Measurements from ENCODE around the gene PARM1. TPM values are rescaled to one million over a fixed set of nuclear protein-coding genes. Genes with fewer than 3 reads are reported as not detected.
A peak's percentile ranks its signal among the peaks of the same experiment; 100 is the strongest.

The PARM1 gene
- total and polyA plus RNA-seq, 3 experiments from 2014 or later, result not detected

DNA sequence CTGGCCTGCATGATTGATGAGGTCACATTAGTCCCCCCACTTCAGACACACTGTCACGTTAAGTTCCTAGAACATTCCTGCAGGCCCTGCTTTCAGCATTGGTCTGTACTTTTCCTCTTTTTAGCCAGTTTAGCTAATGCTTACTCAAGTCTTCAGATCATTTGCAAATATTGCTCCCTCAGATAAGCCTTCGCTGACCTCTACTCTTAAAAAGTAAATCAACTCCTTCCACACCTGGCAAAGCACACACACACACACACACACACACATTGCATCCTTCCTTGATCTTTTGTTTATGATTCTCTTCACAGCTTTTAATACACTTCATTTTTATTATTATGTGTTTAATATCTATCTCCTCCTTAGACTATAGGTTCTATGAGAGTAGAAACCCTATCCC, 31.4 kb downstream of the PARM1 start:
- peaks cover 9 to 15% (median 11%) of the 10 kb centered on the region in 5 donors for H3K9me3 Mint-ChIP-seq
- no peak overlapping the region for H3K27ac Mint-ChIP-seq
- H3K27me3 Mint-ChIP-seq, result no peaks in the 10 kb centered on the region
- Histone ChIP-seq H3K4me3 (ENCODE audit: low read length) (no peak overlapping the region), H3K36me3 (ENCODE audit: insufficient read depth, low read length) (no peaks in the 10 kb centered on the region), H3K4me1 (ENCODE audit: insufficient read depth, low read length) (no peaks in the 10 kb centered on the region), H3K27me3 (ENCODE audit: insufficient read depth, low read length, poor library complexity, severe bottlenecking) (no peaks in the 10 kb centered on the region), H3K9me3 (ENCODE audit: low read length) (no peaks in the 10 kb centered on the region), H3K27ac (ENCODE audit: low read depth, low read length) (no peak overlapping the region)
- DNase-seq, result no peak
- no peaks in the 10 kb centered on the region for H3K36me3 Mint-ChIP-seq
- CTCF ChIA-PET, result no interaction called here
- no peaks in the 10 kb centered on the region for H3K4me1 Mint-ChIP-seq
- POLR2A ChIA-PET, result no interaction called here
- no peak overlapping the region for H3K4me3 Mint-ChIP-seq

GRCh38 chr4:74967324-74967723, 34.4 kb downstream of the PARM1 start:
- no peak overlapping the region for H3K27ac Mint-ChIP-seq
- no peaks in the 10 kb centered on the region for H3K27me3 Mint-ChIP-seq
- no peaks in the 10 kb centered on the region for H3K27me3 ChIP-seq (ENCODE audit: insufficient read depth, low read length, poor library complexity, severe bottlenecking)
- no peak overlapping the region for H3K4me3 ChIP-seq (ENCODE audit: low read length)
- ChIA-PET POLR2A (no interaction called here), CTCF (no interaction called here)
- no peaks in the 10 kb centered on the region for H3K4me1 Mint-ChIP-seq
- no peak for DNase-seq
- H3K9me3 ChIP-seq (ENCODE audit: low read length), result no peaks in the 10 kb centered on the region
- H3K4me1 ChIP-seq (ENCODE audit: insufficient read depth, low read length), result no peaks in the 10 kb centered on the region
- H3K36me3 Mint-ChIP-seq, result no peaks in the 10 kb centered on the region
- no peak overlapping the region for H3K27ac ChIP-seq (ENCODE audit: low read depth, low read length)
- H3K36me3 ChIP-seq (ENCODE audit: insufficient read depth, low read length), result no peaks in the 10 kb centered on the region
- H3K9me3 Mint-ChIP-seq, result peaks cover 0 to 3% (median 2%) of the 10 kb centered on the region in 5 donors
- H3K4me3 Mint-ChIP-seq, result no peak overlapping the region

- Histone ChIP-seq H3K4me3 (ENCODE audit: low read length) (no peak overlapping the region), H3K27me3 (ENCODE audit: insufficient read depth, low read length, poor library complexity, severe bottlenecking) (no peaks in the 10 kb centered on the region), H3K9me3 (ENCODE audit: low read length) (no peaks in the 10 kb centered on the region), H3K27ac (ENCODE audit: low read depth, low read length) (no peak overlapping the region), H3K36me3 (ENCODE audit: insufficient read depth, low read length) (no peaks in the 10 kb centered on the region), H3K4me1 (ENCODE audit: insufficient read depth, low read length) (no peaks in the 10 kb centered on the region)
- Mint-ChIP-seq H3K4me1 (no peaks in the 10 kb centered on the region), H3K4me3 (no peak overlapping the region), H3K27me3 (peaks cover 0 to 1% of the 10 kb centered on the region in 2 donors), H3K27ac (no peak overlapping the region), H3K9me3 (peaks cover 0 to 3% (median 0%) of the 10 kb centered on the region in 5 donors), H3K36me3 (no peaks in the 10 kb centered on the region)
- CTCF ChIA-PET, result no interaction called here
- DNase-seq, result no peak
- POLR2A ChIA-PET, result no interaction called here
These were observed 35.7 kb downstream of the PARM1 start for GRCh38 chr4:74968456-74969164.

- Histone ChIP-seq H3K9me3 (ENCODE audit: low read length) (no peaks in the 10 kb centered on the region), H3K27me3 (ENCODE audit: insufficient read depth, low read length, poor library complexity, severe bottlenecking) (no peaks in the 10 kb centered on the region), H3K4me1 (ENCODE audit: insufficient read depth, low read length) (no peaks in the 10 kb centered on the region), H3K4me3 (ENCODE audit: low read length) (no peak overlapping the region), H3K27ac (ENCODE audit: low read depth, low read length) (no peak overlapping the region), H3K36me3 (ENCODE audit: insufficient read depth, low read length) (no peaks in the 10 kb centered on the region)
- Mint-ChIP-seq H3K27me3 (peaks cover 0 to 1% of the 10 kb centered on the region in 2 donors), H3K4me1 (no peaks in the 10 kb centered on the region), H3K36me3 (no peaks in the 10 kb centered on the region), H3K4me3 (no peak overlapping the region), H3K27ac (no peak overlapping the region), H3K9me3 (peaks cover 0 to 5% (median 0%) of the 10 kb centered on the region in 5 donors)
- ChIA-PET POLR2A (no interaction called here), CTCF (no interaction called here)
- DNase-seq, result no peak
These were observed 36.9 kb downstream of the PARM1 start for GRCh38 chr4:74969507-74970474.

DNA sequence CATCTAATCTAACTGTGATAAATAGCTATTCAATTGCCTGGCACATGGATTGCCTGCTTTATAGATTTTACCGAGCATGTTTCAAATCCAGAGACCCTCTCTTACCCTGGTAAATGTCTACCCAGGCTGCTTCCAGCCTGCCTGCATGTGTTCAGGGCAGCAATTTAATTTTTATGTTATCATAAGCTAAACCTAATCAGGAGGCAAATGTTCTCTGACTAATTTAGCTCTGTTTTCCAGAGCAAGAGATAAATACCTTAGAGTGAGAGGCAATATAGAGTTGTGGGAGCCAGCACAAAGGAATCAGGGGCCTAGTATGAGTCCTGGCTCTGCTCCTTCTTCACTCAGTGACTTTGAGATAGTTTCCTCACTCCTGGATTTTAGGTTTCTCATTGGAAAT, 37.7 kb downstream of the PARM1 start:
- POLR2A ChIA-PET, result no interaction called here
- no peak overlapping the region for H3K4me3 Mint-ChIP-seq
- peaks cover 0 to 1% of the 10 kb centered on the region in 2 donors for H3K27me3 Mint-ChIP-seq
- peaks cover 0 to 5% (median 0%) of the 10 kb centered on the region in 5 donors for H3K9me3 Mint-ChIP-seq
- DNase-seq, result no peak
- no peaks in the 10 kb centered on the region for H3K4me1 ChIP-seq (ENCODE audit: insufficient read depth, low read length)
- H3K36me3 ChIP-seq (ENCODE audit: insufficient read depth, low read length), result no peaks in the 10 kb centered on the region
- H3K4me1 Mint-ChIP-seq, result no peaks in the 10 kb centered on the region
- H3K4me3 ChIP-seq (ENCODE audit: low read length), result no peak overlapping the region
- no peaks in the 10 kb centered on the region for H3K27me3 ChIP-seq (ENCODE audit: insufficient read depth, low read length, poor library complexity, severe bottlenecking)
- H3K9me3 ChIP-seq (ENCODE audit: low read length), result no peaks in the 10 kb centered on the region
- CTCF ChIA-PET, result no interaction called here
- H3K27ac Mint-ChIP-seq, result no peak overlapping the region
- no peaks in the 10 kb centered on the region for H3K36me3 Mint-ChIP-seq
- H3K27ac ChIP-seq (ENCODE audit: low read depth, low read length), result no peak overlapping the region

- Histone ChIP-seq H3K4me3 (ENCODE audit: low read length) (no peak overlapping the region), H3K27me3 (ENCODE audit: insufficient read depth, low read length, poor library complexity, severe bottlenecking) (no peaks in the 10 kb centered on the region), H3K36me3 (ENCODE audit: insufficient read depth, low read length) (no peaks in the 10 kb centered on the region), H3K9me3 (ENCODE audit: low read length) (no peaks in the 10 kb centered on the region), H3K4me1 (ENCODE audit: insufficient read depth, low read length) (no peaks in the 10 kb centered on the region), H3K27ac (ENCODE audit: low read depth, low read length) (no peak overlapping the region)
- POLR2A ChIA-PET, result no interaction called here
- H3K36me3 Mint-ChIP-seq, result no peaks in the 10 kb centered on the region
- no peak overlapping the region for H3K4me3 Mint-ChIP-seq
- CTCF ChIA-PET, result no interaction called here
- DNase-seq, result no peak
- H3K9me3 Mint-ChIP-seq, result peaks cover 0 to 4% (median 4%) of the 10 kb centered on the region in 5 donors
- peak overlapping the region in 1 of 8 donors; percentile 26 for H3K27ac Mint-ChIP-seq
- H3K4me1 Mint-ChIP-seq, result no peaks in the 10 kb centered on the region
- H3K27me3 Mint-ChIP-seq, result peaks cover 0 to 1% of the 10 kb centered on the region in 2 donors
These were observed 38.9 kb downstream of the PARM1 start for GRCh38 chr4:74971862-74972261.

DNA sequence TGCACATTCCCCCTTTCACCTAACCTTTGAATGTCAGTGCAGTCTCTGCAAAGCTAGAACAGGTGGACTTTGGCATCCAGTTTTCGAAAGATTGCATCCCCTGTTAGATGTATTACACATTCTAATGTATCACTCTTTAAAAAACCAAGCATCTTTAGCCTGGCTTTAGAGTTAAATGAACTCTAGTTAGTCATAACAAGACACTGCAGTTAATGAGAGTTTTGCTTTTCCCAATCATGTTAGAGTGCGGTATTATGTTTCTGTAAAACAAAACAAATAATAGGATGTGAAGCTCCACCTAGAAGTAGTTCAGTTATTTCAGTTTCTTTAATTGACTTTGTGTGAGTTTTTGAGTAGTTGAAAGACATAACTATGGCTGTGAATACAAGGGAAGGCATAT, 42.2 kb downstream of the PARM1 start:
- H3K27ac ChIP-seq (ENCODE audit: low read depth, low read length), result no peak overlapping the region
- H3K36me3 ChIP-seq (ENCODE audit: insufficient read depth, low read length), result no peaks in the 10 kb centered on the region
- no peaks in the 10 kb centered on the region for H3K27me3 ChIP-seq (ENCODE audit: insufficient read depth, low read length, poor library complexity, severe bottlenecking)
- ChIA-PET POLR2A (no interaction called here), CTCF (no interaction called here)
- H3K9me3 ChIP-seq (ENCODE audit: low read length), result no peaks in the 10 kb centered on the region
- DNase-seq, result no peak
- no peaks in the 10 kb centered on the region for H3K4me1 Mint-ChIP-seq
- H3K4me1 ChIP-seq (ENCODE audit: insufficient read depth, low read length), result no peaks in the 10 kb centered on the region
- no peaks in the 10 kb centered on the region for H3K36me3 Mint-ChIP-seq
- H3K9me3 Mint-ChIP-seq, result peaks cover 6 to 16% (median 12%) of the 10 kb centered on the region in 5 donors
- H3K4me3 Mint-ChIP-seq, result no peak overlapping the region
- H3K27me3 Mint-ChIP-seq, result peaks cover 0 to 1% of the 10 kb centered on the region in 2 donors
- no peak overlapping the region for H3K4me3 ChIP-seq (ENCODE audit: low read length)
- no peak overlapping the region for H3K27ac Mint-ChIP-seq
